Heart left ventricle (tissue), 16 donors: Measurements from ENCODE around the gene PDE11A. TPM values are rescaled to one million over a fixed set of nuclear protein-coding genes. Genes with fewer than 3 reads are reported as not detected.

Experiments used
- ATAC-seq, 4 donors: fragments of 200-7000 bp; cut with Tn5 transposase; one replicate each; pipeline ENCODE4 v1.9.1; 2020 to 2022; ENCODE audit warnings: moderate library complexity in 4 of 4, mild to moderate bottlenecking in 3 of 4, moderate number of reproducible peaks in 1 of 4
- DNase-seq, 5 donors: peaks; one replicate each; pipeline ENCODE4 v3.0.0-alpha.2; 2020
- H3K27ac ChIP-seq, 12 donors: fragments of 200-600 bp; sonication (generic) in 4 of 12; one replicate each; pipeline versions ENCODE4 v1.5.0 to v1.8.0; 2016 to 2022; ENCODE audit warnings: mild to moderate bottlenecking in 2 of 12
- H3K27me3 ChIP-seq, 9 donors: fragments of 200-600 bp; sonication (generic) in 2 of 9; one replicate each; pipeline versions ENCODE4 v1.5.1 to v1.8.0; 2016 to 2022; ENCODE audit warnings: mild to moderate bottlenecking in 3 of 9
- H3K36me3 ChIP-seq, 9 donors: fragments of 200-600 bp; sonication (generic) in 2 of 9; one replicate each; pipeline versions ENCODE4 v1.5.0 to v1.8.0; 2018 to 2022; ENCODE audit warnings: mild to moderate bottlenecking in 2 of 9
- H3K4me1 ChIP-seq, 12 donors: fragments of 200-600 bp; sonication (generic) in 4 of 12; one replicate each; pipeline versions ENCODE4 v1.5.0 to v1.8.0; 2016 to 2022; ENCODE audit warnings: mild to moderate bottlenecking in 3 of 12
- H3K4me3 ChIP-seq, 12 donors: fragments of 200-600 bp; sonication (generic) in 4 of 12; one replicate each; pipeline versions ENCODE4 v1.5.0 to v1.8.0; 2017 to 2022; ENCODE audit warnings: mild to moderate bottlenecking in 9 of 12, moderate library complexity in 4 of 12
- H3K9me3 ChIP-seq, 12 donors: fragments of 200-600 bp; sonication (generic) in 4 of 12; one replicate each; pipeline versions ENCODE4 v1.5.0 to v1.8.0; 2016 to 2022; ENCODE audit warnings: mild to moderate bottlenecking in 1 of 12
- POLR2A ChIP-seq, 2 donors: fragments of 450-650 bp; IDR thresholded peaks; one replicate each; pipeline ENCODE4 v1.6.1; 2017; ENCODE audit warnings: antibody characterized with exemption in 2 of 2, mild to moderate bottlenecking in 2 of 2, moderate library complexity in 2 of 2
- WGBS, 4 donors: extraction: QIAGEN DNeasy Blood & Tissue Kit in 2 of 4; methylation state at CpG; one replicate each; pipeline versions ENCODE4 v1.1.5 to v1.1.7; 2013 to 2018; 5-methylcytosine and 5-hydroxymethylcytosine counted together
- intact Hi-C, 10 donors: fragments of 100-400 bp; cut with DNase I; formaldehyde crosslinking; loops; one replicate each; pipeline versions ENCODE4 v1.11.1 to v1.14.2; 2022
- polyA plus RNA-seq, 2 donors: library from polyadenylated mRNA; stranded (reverse); fragments of 200-250 nt; gene quantifications; one replicate each; pipeline ENCODE4 v1.2.3, GENCODE V29; 2013
- total RNA-seq, 9 donors: library from RNA; depleted of rRNA in 2 of 9; stranded (reverse); fragments of >200 nt in 2 of 9; fragmentation: NEBNext Ultra II Directional in 3 of 9; extraction: Animal tissue kit (Norgen Biotek cat#: 25700) in 3 of 9; gene quantifications; one replicate each; pipeline versions ENCODE4 v1.1.0 to v1.2.4, GENCODE V29; 2016 to 2023
- TF ChIP-seq, protein P1 (sequence below), 12 donors: fragments of 200-600 bp; sonication (generic) in 4 of 12; IDR thresholded peaks; one replicate each; pipeline versions ENCODE4 v1.5.0 to v1.8.0; 2018 to 2022; ENCODE audit warnings: antibody characterized with exemption in 12 of 12, mild to moderate bottlenecking in 5 of 12
- donor health status: ischemic (EF 13 %, LVEDD 7.1; RV severe dilation, severe dysfunction).
- donor health status: healthy with polysubstance abuse.
- donor health status: DM: no; HTN: yes; CAD: no.
- donor health status: DM: no; HTN: no; CAD: no.
- donor health status: ischemic (EF 25% LVEDD 6.9; RV normal size, moderate dysfunction).
- donor health status: ischemic (EF 25% LVEDD 5.7; RV mildly dilated, moderate dysfunction).
- donor health status: healthy.
- donor health status: DM: yes; HTN: yes; CAD: no.
- donor health status: ischemic (EF 35%, LVEDD 5.7; RV mildly dilated, moderate dysfunction).
- donor health status: nonischemic (EF 11% LVEDD 7.7; RV severe dilation, severe dysfunction).
- donor health status: DM: yes; HTN: yes; CAD: no.
- donor health status: PGD.
- donor health status: ischemic (EF 29% LVEDD 5.4; RV normal size, mild dysfunction).
- donor health status: nonischemic (EF 23%, LVEDD 6.1; RV moderate dilation, normal function).

Gene PDE11A
- total and polyA plus RNA-seq, 11 donors = 0.24 to 2.9 (median 0.88) TPM

DNA sequence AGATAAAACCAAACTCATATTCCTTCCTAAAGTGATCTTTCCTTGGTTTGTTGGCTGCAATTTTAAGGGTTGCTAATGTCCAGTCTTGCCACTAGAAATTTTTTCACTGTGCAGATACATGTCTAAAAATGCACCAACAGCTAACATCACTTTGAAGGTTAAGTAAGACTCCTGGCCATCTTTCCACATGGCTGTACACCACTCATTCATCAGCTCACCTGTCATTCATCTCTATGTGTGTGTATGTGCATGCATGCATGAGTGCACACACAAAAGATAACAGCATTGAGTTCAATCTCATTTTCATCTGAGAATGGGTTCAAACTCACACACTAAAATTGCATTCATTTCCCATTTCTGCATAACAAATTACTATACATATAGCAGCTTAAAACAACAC is 203.8 kb downstream of the PDE11A start:
- DNase-seq (no peak), ATAC-seq (no peak)
- H3K36me3 ChIP-seq = no peaks in the 10 kb centered on the region
- no peak overlapping the region for H3K27ac ChIP-seq
- intact Hi-C loops = loop anchor here in 1 of 10 donors (5.0 kb wide), 1 partner anchor 57 kb away; no protein-coding TSS in a partner anchor
- no peaks in the 10 kb centered on the region for H3K27me3 ChIP-seq
- H3K4me3 ChIP-seq = no peak overlapping the region
- TF ChIP-seq POLR2A (IDR thresholded peaks at IDR 0.05) = no peak
- TF ChIP-seq, protein P1, sequence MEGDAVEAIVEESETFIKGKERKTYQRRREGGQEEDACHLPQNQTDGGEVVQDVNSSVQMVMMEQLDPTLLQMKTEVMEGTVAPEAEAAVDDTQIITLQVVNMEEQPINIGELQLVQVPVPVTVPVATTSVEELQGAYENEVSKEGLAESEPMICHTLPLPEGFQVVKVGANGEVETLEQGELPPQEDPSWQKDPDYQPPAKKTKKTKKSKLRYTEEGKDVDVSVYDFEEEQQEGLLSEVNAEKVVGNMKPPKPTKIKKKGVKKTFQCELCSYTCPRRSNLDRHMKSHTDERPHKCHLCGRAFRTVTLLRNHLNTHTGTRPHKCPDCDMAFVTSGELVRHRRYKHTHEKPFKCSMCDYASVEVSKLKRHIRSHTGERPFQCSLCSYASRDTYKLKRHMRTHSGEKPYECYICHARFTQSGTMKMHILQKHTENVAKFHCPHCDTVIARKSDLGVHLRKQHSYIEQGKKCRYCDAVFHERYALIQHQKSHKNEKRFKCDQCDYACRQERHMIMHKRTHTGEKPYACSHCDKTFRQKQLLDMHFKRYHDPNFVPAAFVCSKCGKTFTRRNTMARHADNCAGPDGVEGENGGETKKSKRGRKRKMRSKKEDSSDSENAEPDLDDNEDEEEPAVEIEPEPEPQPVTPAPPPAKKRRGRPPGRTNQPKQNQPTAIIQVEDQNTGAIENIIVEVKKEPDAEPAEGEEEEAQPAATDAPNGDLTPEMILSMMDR (IDR thresholded peaks at IDR 0.05) = no peak
- peaks cover 0 to 9% (median 0%) of the 10 kb centered on the region in 12 donors for H3K4me1 ChIP-seq
- H3K9me3 ChIP-seq = peaks cover 0 to under 1% (median 0%) of the 10 kb centered on the region in 12 donors

DNA sequence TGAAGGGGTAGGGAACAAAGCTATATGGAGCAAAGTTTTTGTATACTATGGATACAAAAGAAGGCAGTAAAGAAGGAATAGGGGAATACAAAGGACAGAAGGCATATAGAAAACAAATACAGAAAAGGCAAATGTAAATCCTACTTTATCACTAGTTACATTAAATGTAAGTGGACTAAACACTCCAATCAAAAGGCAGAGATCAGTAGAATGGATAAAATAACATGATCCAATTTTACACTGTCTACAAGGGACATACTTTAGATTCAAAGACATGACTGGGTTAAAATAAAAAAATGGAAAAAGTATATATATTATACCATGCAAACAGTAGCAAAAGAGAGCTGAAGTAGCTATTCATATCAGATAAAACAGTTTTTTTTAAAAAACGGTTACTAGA is 215.0 kb downstream of the PDE11A start:
- no peaks in the 10 kb centered on the region for H3K36me3 ChIP-seq
- DNase-seq (no peak), ATAC-seq (no peak)
- H3K4me1 ChIP-seq = no peaks in the 10 kb centered on the region
- TF ChIP-seq, protein P1 (IDR thresholded peaks at IDR 0.05) = no peak
- no peak for TF ChIP-seq POLR2A (IDR thresholded peaks at IDR 0.05)
- no peak overlapping the region for H3K4me3 ChIP-seq
- 49 to 58% (median 52%) methylated on average over 1 of the region's 1 CpG for WGBS, 4 donors
- intact Hi-C loops = no loop called here
- H3K9me3 ChIP-seq = peaks cover 0 to 15% (median 3%) of the 10 kb centered on the region in 12 donors
- no peak overlapping the region for H3K27ac ChIP-seq
- H3K27me3 ChIP-seq = no peaks in the 10 kb centered on the region

DNA sequence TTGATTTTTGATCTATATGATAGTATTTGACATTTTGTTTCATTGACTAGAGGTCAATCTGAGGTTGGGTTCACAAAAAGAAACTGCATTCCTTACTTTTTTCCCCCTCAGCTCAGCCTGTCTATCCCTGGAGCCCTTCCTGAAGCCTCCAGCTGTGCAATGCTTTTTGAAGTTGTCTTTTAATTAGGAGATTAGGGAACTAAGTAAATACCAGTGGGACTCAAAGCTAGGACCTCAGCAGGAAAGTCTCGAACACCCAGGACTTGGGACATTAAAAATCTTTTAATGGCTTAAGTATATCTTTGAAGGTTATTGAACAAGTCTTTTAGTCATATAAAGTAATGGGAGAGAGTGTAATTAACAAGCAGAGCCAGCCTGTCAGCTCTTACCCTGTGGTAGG is 220.2 kb downstream of the PDE11A start:
- Histone ChIP-seq H3K27ac (no peak overlapping the region), H3K9me3 (peaks cover 0 to 10% (median 1%) of the 10 kb centered on the region in 12 donors), H3K27me3 (no peaks in the 10 kb centered on the region), H3K4me3 (no peak overlapping the region), H3K4me1 (no peaks in the 10 kb centered on the region), H3K36me3 (no peaks in the 10 kb centered on the region)
- no peak for ATAC-seq
- DNase-seq = no peak
- WGBS, 4 donors = 41 to 67% (median 50%) methylated on average over 1 of the region's 1 CpG
- intact Hi-C loops = no loop called here
- TF ChIP-seq POLR2A (IDR thresholded peaks at IDR 0.05) = no peak
- TF ChIP-seq, protein P1 (IDR thresholded peaks at IDR 0.05) = no peak

DNA sequence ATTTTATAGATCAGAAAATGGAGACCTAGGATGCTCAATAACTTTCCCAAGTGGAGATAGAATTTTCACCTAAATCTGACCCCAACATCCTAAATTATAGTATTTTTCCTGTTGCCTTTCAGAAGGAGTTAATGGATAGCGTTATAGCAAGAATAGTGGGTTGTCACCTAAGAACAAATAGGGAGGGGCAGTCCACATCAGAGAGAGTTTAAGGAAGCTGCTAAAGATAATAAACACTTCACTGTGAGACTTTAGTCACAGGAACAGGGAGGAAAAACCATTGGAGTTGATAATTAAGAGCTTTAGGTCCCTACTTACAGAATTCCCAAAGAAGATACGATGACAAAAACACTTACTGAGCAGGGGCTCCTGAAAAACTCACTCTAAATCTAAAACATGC is 229.4 kb downstream of the PDE11A start:
- no peak for TF ChIP-seq POLR2A (IDR thresholded peaks at IDR 0.05)
- TF ChIP-seq, protein P1 (IDR thresholded peaks at IDR 0.05) = no peak
- Histone ChIP-seq H3K9me3 (no peaks in the 10 kb centered on the region), H3K27me3 (no peaks in the 10 kb centered on the region), H3K4me3 (no peak overlapping the region), H3K27ac (no peak overlapping the region), H3K4me1 (no peaks in the 10 kb centered on the region), H3K36me3 (no peaks in the 10 kb centered on the region)
- ATAC-seq (no peak), DNase-seq (no peak)
- intact Hi-C loops = no loop called here
- 62 to 67% (median 65%) methylated on average over 2 of the region's 2 CpGs for WGBS, 4 donors
